Activated CD4-positive, alpha-beta T cell treated with anti-CD3 and anti-CD28 coated beads, Interleukin-2, amount 10 ng/mL, durations not matched to agents 7 days and 5 days (primary cell): ENCODE data around the gene GNGT2. TPM values are rescaled to one million over a fixed set of nuclear protein-coding genes. Genes with fewer than 3 reads are reported as not detected.

Experiments used
- CTCF ChIA-PET: fragments of 350-600 bp; sonication (Branson Sonifier 250); formaldehyde crosslinking; loops from one replicate; lab custom pipeline; 2021; ENCODE audit warnings: antibody characterized with exemption; lab: Charles Lee
- POLR2A ChIA-PET: fragments of 350-600 bp; sonication (Branson Sonifier 250); formaldehyde crosslinking; loops from one replicate; lab custom pipeline; 2021; ENCODE audit warnings: antibody characterized with exemption; lab: Charles Lee
- DNase-seq: peaks from one replicate; pipeline ENCODE4 v3.0.0-alpha.2; 2020
- H3K27ac Mint-ChIP-seq: one replicate; pipeline ENCODE4 v1.8.0; 2021; ENCODE audit warnings: mild to moderate bottlenecking, moderate library complexity, mixed read lengths
- H3K27me3 Mint-ChIP-seq: one replicate; pipeline ENCODE4 v1.8.0; 2021; ENCODE audit warnings: mixed read lengths
- H3K36me3 Mint-ChIP-seq: one replicate; pipeline ENCODE4 v1.8.0; 2021; ENCODE audit warnings: low read depth, mixed read lengths
- H3K4me1 Mint-ChIP-seq: one replicate; pipeline ENCODE4 v1.8.0; 2021; ENCODE audit warnings: mixed read lengths
- H3K4me3 Mint-ChIP-seq: one replicate; pipeline ENCODE4 v1.8.0; 2021; ENCODE audit warnings: mild to moderate bottlenecking, moderate library complexity, mixed read lengths
- H3K9me3 Mint-ChIP-seq: one replicate; pipeline ENCODE4 v1.8.0; 2021; ENCODE audit warnings: mixed read lengths
- total RNA-seq, 2 experiments: library from RNA; stranded (reverse); gene quantifications; one replicate each; pipeline ENCODE4 v1.2.3, GENCODE V29; 2021

The GNGT2 gene
- 10 to 100 TPM; 15.0 to 15.9 TPM for total RNA-seq

GRCh38 chr17:49210158-49211029 lies at the start of gene GNGT2, which contains the start of gene ABI3:
Gene GNGT2 (minus strand): TSS chr17:49210574. CDS start chr17:49207422, 3,152 bp downstream.
Gene ABI3 (plus strand): TSS chr17:49210707. CDS start chr17:49210725, 18 bp downstream.
- H3K4me1 Mint-ChIP-seq: peaks cover 69% of the 10 kb centered on the region
- peaks cover 34% of the 10 kb centered on the region for H3K36me3 Mint-ChIP-seq
- no peaks in the 10 kb centered on the region for H3K9me3 Mint-ChIP-seq
- ChIA-PET CTCF (interaction anchor here (0.7 to 4.1 kb wide), 4 partner anchors 11 to 17 kb away, joined by 3 to 23 read pairs (median 11); no protein-coding TSS in a partner anchor), POLR2A (interaction anchor here (0.7 to 1.0 kb wide), 2 partner anchors 18 to 178 kb away, joined by 3 read pairs; no protein-coding TSS in a partner anchor)
- DNase-seq: peak; percentile 80
- H3K27me3 Mint-ChIP-seq: no peaks in the 10 kb centered on the region
- H3K4me3 Mint-ChIP-seq: peak within 1 kb of the TSS; percentile 95
- H3K27ac Mint-ChIP-seq: peak within 1 kb of the TSS; percentile 60

GRCh38 chr17:49259663-49260010 lies 49.3 kb upstream of the GNGT2 start:
- H3K36me3 Mint-ChIP-seq: no peaks in the 10 kb centered on the region
- ChIA-PET CTCF (interaction anchor here (1.3 kb wide), 1 partner anchor 153 kb away, joined by 4 read pairs; no protein-coding TSS in a partner anchor), POLR2A (no interaction called here)
- no peak overlapping the region for H3K27ac Mint-ChIP-seq
- H3K4me3 Mint-ChIP-seq: peak overlapping the region; percentile 74
- DNase-seq: no peak
- H3K4me1 Mint-ChIP-seq: peaks cover 17% of the 10 kb centered on the region
- peaks cover 16% of the 10 kb centered on the region for H3K27me3 Mint-ChIP-seq
- H3K9me3 Mint-ChIP-seq: no peaks in the 10 kb centered on the region

GRCh38 chr17:49258394-49258793 lies 48.0 kb upstream of the GNGT2 start:
- Mint-ChIP-seq H3K4me3 (no peak overlapping the region), H3K36me3 (no peaks in the 10 kb centered on the region), H3K27ac (no peak overlapping the region), H3K27me3 (peaks cover 13% of the 10 kb centered on the region), H3K4me1 (peaks cover 17% of the 10 kb centered on the region), H3K9me3 (no peaks in the 10 kb centered on the region)
- DNase-seq: no peak
- ChIA-PET CTCF (interaction anchor here (0.6 kb wide), 1 partner anchor 80 kb away, joined by 4 read pairs; no protein-coding TSS in a partner anchor), POLR2A (no interaction called here)

GRCh38 chr17:49255125-49255524 lies 44.8 kb upstream of the GNGT2 start:
- Mint-ChIP-seq H3K9me3 (no peaks in the 10 kb centered on the region), H3K4me3 (no peak overlapping the region), H3K36me3 (no peaks in the 10 kb centered on the region), H3K27me3 (peaks cover 8% of the 10 kb centered on the region), H3K27ac (no peak overlapping the region), H3K4me1 (peaks cover 8% of the 10 kb centered on the region)
- CTCF ChIA-PET: interaction anchor here (0.7 kb wide), 1 partner anchor 1285 kb away, joined by 5 read pairs; no protein-coding TSS in a partner anchor
- DNase-seq: no peak
- POLR2A ChIA-PET: no interaction called here

- Mint-ChIP-seq H3K4me1 (no peaks in the 10 kb centered on the region), H3K9me3 (no peaks in the 10 kb centered on the region), H3K27ac (no peak overlapping the region), H3K36me3 (no peaks in the 10 kb centered on the region), H3K4me3 (no peak overlapping the region), H3K27me3 (peaks cover 8% of the 10 kb centered on the region)
- DNase-seq: no peak
- ChIA-PET CTCF (interaction anchor here (0.6 to 0.7 kb wide), 2 partner anchors 16 to 96 kb away, joined by 3 to 4 read pairs; no protein-coding TSS in a partner anchor), POLR2A (interaction anchor here (0.6 kb wide), 1 partner anchor 128 kb away, joined by 8 read pairs; no protein-coding TSS in a partner anchor)
These were observed 43.7 kb upstream of the GNGT2 start for GRCh38 chr17:49254066-49254465.

GRCh38 chr17:49252148-49252695 lies 41.8 kb upstream of the GNGT2 start:
- Mint-ChIP-seq H3K27me3 (peaks cover 9% of the 10 kb centered on the region), H3K36me3 (no peaks in the 10 kb centered on the region), H3K4me1 (no peaks in the 10 kb centered on the region), H3K27ac (no peak overlapping the region), H3K4me3 (no peak overlapping the region), H3K9me3 (no peaks in the 10 kb centered on the region)
- DNase-seq: no peak
- ChIA-PET CTCF (no interaction called here), POLR2A (no interaction called here)

- no peak for DNase-seq
- Mint-ChIP-seq H3K27ac (no peak overlapping the region), H3K9me3 (no peaks in the 10 kb centered on the region), H3K4me1 (no peaks in the 10 kb centered on the region), H3K36me3 (no peaks in the 10 kb centered on the region), H3K4me3 (no peak overlapping the region), H3K27me3 (peaks cover 11% of the 10 kb centered on the region)
- ChIA-PET CTCF (no interaction called here), POLR2A (no interaction called here)
These were observed 39.6 kb upstream of the GNGT2 start for GRCh38 chr17:49249890-49250522.

- Mint-ChIP-seq H3K9me3 (no peaks in the 10 kb centered on the region), H3K36me3 (no peaks in the 10 kb centered on the region), H3K4me3 (no peak overlapping the region), H3K27ac (no peak overlapping the region), H3K4me1 (no peaks in the 10 kb centered on the region), H3K27me3 (peaks cover 11% of the 10 kb centered on the region)
- ChIA-PET CTCF (no interaction called here), POLR2A (no interaction called here)
- no peak for DNase-seq
These were observed 39.0 kb upstream of the GNGT2 start for GRCh38 chr17:49249292-49249794.

GRCh38 chr17:49247944-49248343 lies 37.6 kb upstream of the GNGT2 start:
- H3K27ac Mint-ChIP-seq: no peak overlapping the region
- no peaks in the 10 kb centered on the region for H3K4me1 Mint-ChIP-seq
- no peak for DNase-seq
- H3K9me3 Mint-ChIP-seq: no peaks in the 10 kb centered on the region
- ChIA-PET CTCF (no interaction called here), POLR2A (no interaction called here)
- H3K36me3 Mint-ChIP-seq: no peaks in the 10 kb centered on the region
- H3K27me3 Mint-ChIP-seq: peaks cover 10% of the 10 kb centered on the region
- H3K4me3 Mint-ChIP-seq: no peak overlapping the region

GRCh38 chr17:49244839-49245238 lies 34.5 kb upstream of the GNGT2 start:
- Mint-ChIP-seq H3K27ac (no peak overlapping the region), H3K4me3 (no peak overlapping the region), H3K9me3 (no peaks in the 10 kb centered on the region), H3K36me3 (no peaks in the 10 kb centered on the region), H3K4me1 (no peaks in the 10 kb centered on the region), H3K27me3 (peaks cover 7% of the 10 kb centered on the region)
- ChIA-PET CTCF (no interaction called here), POLR2A (no interaction called here)
- no peak for DNase-seq

- Mint-ChIP-seq H3K9me3 (no peaks in the 10 kb centered on the region), H3K4me1 (no peaks in the 10 kb centered on the region), H3K27ac (no peak overlapping the region), H3K27me3 (peaks cover 5% of the 10 kb centered on the region), H3K4me3 (no peak overlapping the region), H3K36me3 (no peaks in the 10 kb centered on the region)
- ChIA-PET POLR2A (no interaction called here), CTCF (no interaction called here)
- DNase-seq: no peak
These were observed 32.4 kb upstream of the GNGT2 start for GRCh38 chr17:49242813-49243212.

GRCh38 chr17:49241692-49242397 lies 31.5 kb upstream of the GNGT2 start:
- CTCF ChIA-PET: no interaction called here
- Mint-ChIP-seq H3K4me1 (no peaks in the 10 kb centered on the region), H3K4me3 (no peak overlapping the region), H3K27me3 (peaks cover 5% of the 10 kb centered on the region), H3K9me3 (no peaks in the 10 kb centered on the region), H3K36me3 (no peaks in the 10 kb centered on the region), H3K27ac (no peak overlapping the region)
- no peak for DNase-seq
- POLR2A ChIA-PET: no interaction called here
